ENCODE data around the gene IKBKG. TPM values are rescaled to one million over a fixed set of nuclear protein-coding genes. Genes with fewer than 3 reads are reported as not detected.
"Not testable (repeated sequence)": the region's sequence is repeated elsewhere in the genome, so short reads cannot be mapped to it uniquely, and the experiment has no call there.

IKBKG gene
- total RNA-seq, 2 experiments from 2014 or later: 31.1 to 32.5 TPM

GRCh38 chrX:154515966-154516655 lies 31.3 kb upstream of the IKBKG start, which contains the start of gene FAM3A:
TSS of gene FAM3A (minus strand) at chrX:154516232. CDS start at chrX:154515772, 460 bp downstream.
- H3K4me1 Mint-ChIP-seq: peaks cover 24% of the 10 kb centered on the region
- peak; percentile 93 for DNase-seq
- H3K36me3 Mint-ChIP-seq: peaks cover 15% of the 10 kb centered on the region
- peak within 1 kb of the TSS; percentile 88 for H3K4me3 Mint-ChIP-seq
- peak within 1 kb of the TSS; percentile 87 for H3K27ac Mint-ChIP-seq
- H3K9me3 Mint-ChIP-seq: no peaks in the 10 kb centered on the region
- no peaks in the 10 kb centered on the region for H3K27me3 Mint-ChIP-seq

GRCh38 chrX:154516656-154517100 lies 30.7 kb upstream of the IKBKG start:
- H3K27ac Mint-ChIP-seq: peak overlapping the region; percentile 72
- H3K4me1 Mint-ChIP-seq: peaks cover 19% of the 10 kb centered on the region
- DNase-seq: no peak
- no peaks in the 10 kb centered on the region for H3K9me3 Mint-ChIP-seq
- H3K27me3 Mint-ChIP-seq: no peaks in the 10 kb centered on the region
- peaks cover 14% of the 10 kb centered on the region for H3K36me3 Mint-ChIP-seq
- H3K4me3 Mint-ChIP-seq: peak overlapping the region; percentile 85

GRCh38 chrX:154517101-154517781 lies 30.2 kb upstream of the IKBKG start:
- Mint-ChIP-seq H3K27me3 (no peaks in the 10 kb centered on the region), H3K36me3 (peaks cover 13% of the 10 kb centered on the region), H3K4me1 (peaks cover 16% of the 10 kb centered on the region), H3K27ac (no peak overlapping the region), H3K9me3 (no peaks in the 10 kb centered on the region), H3K4me3 (peak overlapping the region; percentile 42)
- no peak for DNase-seq

GRCh38 chrX:154519389-154519788 lies 28.0 kb upstream of the IKBKG start:
- peaks cover 11% of the 10 kb centered on the region for H3K4me1 Mint-ChIP-seq
- no peaks in the 10 kb centered on the region for H3K27me3 Mint-ChIP-seq
- no peak overlapping the region for H3K4me3 Mint-ChIP-seq
- H3K9me3 Mint-ChIP-seq: no peaks in the 10 kb centered on the region
- H3K27ac Mint-ChIP-seq: no peak overlapping the region
- no peak for DNase-seq
- H3K36me3 Mint-ChIP-seq: peaks cover 6% of the 10 kb centered on the region

- no peak for DNase-seq
- Mint-ChIP-seq H3K27me3 (no peaks in the 10 kb centered on the region), H3K9me3 (no peaks in the 10 kb centered on the region), H3K27ac (no peak overlapping the region), H3K4me3 (no peak overlapping the region), H3K36me3 (no peaks in the 10 kb centered on the region), H3K4me1 (peaks cover 14% of the 10 kb centered on the region)
These were observed 21.6 kb upstream of the IKBKG start for GRCh38 chrX:154525606-154526490.

- DNase-seq: peak; percentile 60
- H3K27ac Mint-ChIP-seq: peak overlapping the region; percentile 12
- H3K4me1 Mint-ChIP-seq: peaks cover 14% of the 10 kb centered on the region
- peaks cover 2% of the 10 kb centered on the region for H3K36me3 Mint-ChIP-seq
- no peaks in the 10 kb centered on the region for H3K27me3 Mint-ChIP-seq
- H3K9me3 Mint-ChIP-seq: no peaks in the 10 kb centered on the region
- H3K4me3 Mint-ChIP-seq: peak overlapping the region; percentile 7
These were observed 20.3 kb upstream of the IKBKG start for GRCh38 chrX:154526901-154527675.

GRCh38 chrX:154529206-154529612 lies 18.2 kb upstream of the IKBKG start:
- Mint-ChIP-seq H3K4me3 (no peak overlapping the region), H3K27ac (no peak overlapping the region), H3K4me1 (peaks cover 14% of the 10 kb centered on the region), H3K27me3 (no peaks in the 10 kb centered on the region), H3K9me3 (no peaks in the 10 kb centered on the region), H3K36me3 (peaks cover 2% of the 10 kb centered on the region)
- DNase-seq: no peak

- H3K9me3 Mint-ChIP-seq: no peaks in the 10 kb centered on the region
- DNase-seq: no peak
- H3K36me3 Mint-ChIP-seq: peaks cover 2% of the 10 kb centered on the region
- H3K4me1 Mint-ChIP-seq: peaks cover 15% of the 10 kb centered on the region
- no peaks in the 10 kb centered on the region for H3K27me3 Mint-ChIP-seq
- H3K4me3 Mint-ChIP-seq: no peak overlapping the region
- no peak overlapping the region for H3K27ac Mint-ChIP-seq
These were observed 17.1 kb upstream of the IKBKG start for GRCh38 chrX:154530286-154530685.

- Mint-ChIP-seq H3K9me3 (no peaks in the 10 kb centered on the region), H3K27me3 (no peaks in the 10 kb centered on the region), H3K4me3 (no peak overlapping the region), H3K27ac (no peak overlapping the region), H3K36me3 (peaks cover 2% of the 10 kb centered on the region), H3K4me1 (peaks cover 7% of the 10 kb centered on the region)
- DNase-seq: no peak
These were observed 15.8 kb upstream of the IKBKG start for GRCh38 chrX:154531626-154532025.

GRCh38 chrX:154532690-154533089 lies 14.7 kb upstream of the IKBKG start:
- no peaks in the 10 kb centered on the region for H3K27me3 Mint-ChIP-seq
- H3K4me3 Mint-ChIP-seq: no peak overlapping the region
- peaks cover 2% of the 10 kb centered on the region for H3K36me3 Mint-ChIP-seq
- peaks cover 3% of the 10 kb centered on the region for H3K4me1 Mint-ChIP-seq
- no peak for DNase-seq
- no peak overlapping the region for H3K27ac Mint-ChIP-seq
- no peaks in the 10 kb centered on the region for H3K9me3 Mint-ChIP-seq

GRCh38 chrX:154534526-154535322 lies 12.7 kb upstream of the IKBKG start:
- Mint-ChIP-seq H3K4me1 (peaks cover 14% of the 10 kb centered on the region), H3K27me3 (no peaks in the 10 kb centered on the region), H3K4me3 (no peak overlapping the region), H3K9me3 (no peaks in the 10 kb centered on the region), H3K36me3 (peaks cover 4% of the 10 kb centered on the region), H3K27ac (no peak overlapping the region)
- peak; percentile 87 for DNase-seq

GRCh38 chrX:154535892-154536291 lies 11.5 kb upstream of the IKBKG start:
- no peak overlapping the region for H3K4me3 Mint-ChIP-seq
- peaks cover 14% of the 10 kb centered on the region for H3K4me1 Mint-ChIP-seq
- DNase-seq: no peak
- no peak overlapping the region for H3K27ac Mint-ChIP-seq
- H3K9me3 Mint-ChIP-seq: no peaks in the 10 kb centered on the region
- H3K27me3 Mint-ChIP-seq: no peaks in the 10 kb centered on the region
- H3K36me3 Mint-ChIP-seq: peaks cover 5% of the 10 kb centered on the region

- H3K4me1 Mint-ChIP-seq: peaks cover 32% of the 10 kb centered on the region
- DNase-seq: no peak
- H3K36me3 Mint-ChIP-seq: peaks cover 22% of the 10 kb centered on the region
- H3K9me3 Mint-ChIP-seq: no peaks in the 10 kb centered on the region
- H3K27me3 Mint-ChIP-seq: no peaks in the 10 kb centered on the region
- H3K4me3 Mint-ChIP-seq: no peak overlapping the region
- H3K27ac Mint-ChIP-seq: peak overlapping the region; percentile 69
These were observed 8.3 kb upstream of the IKBKG start for GRCh38 chrX:154539077-154539476.

- Mint-ChIP-seq H3K4me1 (peaks cover 38% of the 10 kb centered on the region), H3K36me3 (peaks cover 30% of the 10 kb centered on the region)
- DNase-seq, H3K4me3 Mint-ChIP-seq, H3K27me3 Mint-ChIP-seq, H3K27ac Mint-ChIP-seq, H3K9me3 Mint-ChIP-seq: not testable (repeated sequence)
These were observed 7.1 kb upstream of the IKBKG start for GRCh38 chrX:154540365-154540764.

Data from activated naive CD8-positive, alpha-beta T cell treated with anti-CD3 and anti-CD28 coated beads for 36 hours (primary cell).